IMR-90 (cell line): ENCODE data around the gene MR1. TPM values are rescaled to one million over a fixed set of nuclear protein-coding genes. Genes with fewer than 3 reads are reported as not detected.

Experiments used
- ATAC-seq: fragments of 200-7000 bp; cut with Tn5 transposase; 2 replicates; pipeline ENCODE4 v1.9.1; 2020; ENCODE audit warnings: low read depth, mild to moderate bottlenecking, moderate library complexity
- BruUV-seq: library from RNA; stranded (reverse); fragments of 400-500 nt; replicated peaks from 2 replicates; lab custom pipeline; 2021; lab: Mats Ljungman, UMichigan
- CTCF ChIA-PET: fragments of 300-600 bp; formaldehyde crosslinking; extraction: SDS; loops from one replicate; lab custom pipeline; 2021; ENCODE audit warnings: antibody characterized with exemption; lab: Yijun Ruan, JAX
- POLR2A ChIA-PET: fragments of 300-600 bp; sonication (Branson Sonifier 250); formaldehyde crosslinking; loops from one replicate; lab custom pipeline; 2022; ENCODE audit warnings: antibody characterized with exemption; ENCODE audit not compliant: unreplicated experiment; lab: Charles Lee
- DNase-seq: peaks from one replicate; pipeline ENCODE4 v3.0.0; 2013
- H2AFZ ChIP-seq: replicated peaks from 2 replicates; pipeline ENCODE3; 2013; ENCODE audit warnings: low read length, mild to moderate bottlenecking; ENCODE audit not compliant: poor library complexity
- H2AK5ac ChIP-seq: 2 replicates; pipeline ENCODE4 v1.6.1; 2013; ENCODE audit warnings: low read depth, low read length, inconsistent platforms
- H2AK9ac ChIP-seq: replicated peaks from 2 replicates; pipeline ENCODE3; 2013; ENCODE audit warnings: mild to moderate bottlenecking, low read depth, low read length, moderate library complexity; ENCODE audit not compliant: poor library complexity
- H2BK120ac ChIP-seq: 2 replicates; pipeline ENCODE4 v1.6.1; 2013; ENCODE audit warnings: low read depth, low read length, inconsistent platforms
- H2BK15ac ChIP-seq: 3 replicates; pipeline ENCODE4 v1.6.1; 2013; ENCODE audit warnings: low read depth, low read length, inconsistent platforms
- H2BK20ac ChIP-seq: 2 replicates; pipeline ENCODE4 v1.6.1; 2013; ENCODE audit warnings: low read depth, mild to moderate bottlenecking, inconsistent platforms, low read length, moderate library complexity
- H2BK5ac ChIP-seq: 2 replicates; pipeline ENCODE4 v1.6.1; 2013; ENCODE audit warnings: mild to moderate bottlenecking, low read depth, low read length, inconsistent platforms; ENCODE audit not compliant: poor library complexity, severe bottlenecking
- H3K14ac ChIP-seq: replicated peaks from 2 replicates; pipeline ENCODE4 v1.6.1; 2013; ENCODE audit warnings: low read depth, low read length, inconsistent platforms
- H3K18ac ChIP-seq: 2 replicates; pipeline ENCODE4 v1.6.1; 2013; ENCODE audit warnings: low read depth, low read length, control low read depth
- H3K23ac ChIP-seq: 2 replicates; pipeline ENCODE4 v1.6.1; 2013; ENCODE audit warnings: low read depth, low read length, inconsistent platforms
- H3K27ac ChIP-seq: 2 replicates; pipeline ENCODE4 v1.5.1; 2013; ENCODE audit warnings: mild to moderate bottlenecking, control low read depth, low read length; ENCODE audit not compliant: insufficient read depth
- H3K27me3 ChIP-seq: 2 replicates; pipeline ENCODE4 v1.6.1; 2013; ENCODE audit warnings: low read length; ENCODE audit not compliant: control insufficient read depth, insufficient read depth
- H3K36me3 ChIP-seq: 2 replicates; pipeline ENCODE4 v1.6.1; 2013; ENCODE audit warnings: low read length, mixed read lengths; ENCODE audit not compliant: control insufficient read depth, insufficient read depth
- H3K4ac ChIP-seq: 2 replicates; pipeline ENCODE4 v1.6.1; 2013; ENCODE audit warnings: low read depth, low read length, inconsistent platforms
- H3K4me1 ChIP-seq: 2 replicates; pipeline ENCODE4 v1.6.1; 2013; ENCODE audit warnings: low read length, mixed read lengths; ENCODE audit not compliant: control insufficient read depth, insufficient read depth
- H3K4me2 ChIP-seq: 2 replicates; pipeline ENCODE4 v1.6.1; 2013; ENCODE audit warnings: low read depth, mild to moderate bottlenecking, control low read depth, low read length, moderate library complexity
- H3K4me3 ChIP-seq: 2 replicates; pipeline ENCODE4 v1.5.1; 2013; ENCODE audit warnings: low read depth, mild to moderate bottlenecking, control low read depth, low read length, moderate library complexity; ENCODE audit not compliant: insufficient read depth
- H3K56ac ChIP-seq: 2 replicates; pipeline ENCODE4 v1.6.1; 2013; ENCODE audit warnings: low read length, inconsistent platforms; ENCODE audit not compliant: insufficient read depth; ENCODE audit errors: extremely low read depth
- H3K79me1 ChIP-seq, 2 experiments: 2 replicates each; pipeline ENCODE4 v1.6.1; 2013; ENCODE audit warnings: low read length in 2 of 2, inconsistent platforms in 1 of 2, low read depth in 1 of 2
- H3K9ac ChIP-seq: 2 replicates; pipeline ENCODE4 v1.6.1; 2013; ENCODE audit warnings: low read depth, low read length, control low read depth
- H3K9me1 ChIP-seq: 2 replicates; pipeline ENCODE4 v1.6.1; 2013; ENCODE audit warnings: low read length, inconsistent platforms; ENCODE audit not compliant: insufficient read depth
- H3K9me3 ChIP-seq: 2 replicates; pipeline ENCODE4 v1.6.1; 2013; ENCODE audit warnings: low read length; ENCODE audit not compliant: control insufficient read depth, insufficient read depth
- H4K20me1 ChIP-seq: 2 replicates; pipeline ENCODE4 v1.6.1; 2013; ENCODE audit warnings: low read length, inconsistent platforms; ENCODE audit not compliant: insufficient read depth
- H4K5ac ChIP-seq: 2 replicates; pipeline ENCODE4 v1.6.1; 2013; ENCODE audit warnings: mild to moderate bottlenecking, low read depth, low read length, control low read depth
- H4K8ac ChIP-seq, 2 experiments: 2 replicates each; pipeline ENCODE4 v1.6.1; 2013; ENCODE audit warnings: low read depth in 2 of 2, low read length in 2 of 2, control low read depth in 1 of 2, inconsistent platforms in 1 of 2
- H4K91ac ChIP-seq: 2 replicates; pipeline ENCODE4 v1.6.1; 2013; ENCODE audit warnings: low read depth, low read length, inconsistent platforms; ENCODE audit not compliant: insufficient read depth
- MAFK ChIP-seq: IDR thresholded peaks from 2 replicates; pipeline ENCODE4 v1.6.1; 2012; ENCODE audit warnings: low read depth, low read length, improper control_type of control experiment
- MXI1 ChIP-seq: IDR thresholded peaks from 2 replicates; pipeline ENCODE4 v1.6.1; 2012; ENCODE audit warnings: low read depth, mild to moderate bottlenecking, low read length, moderate library complexity, borderline replicate concordance
- RCOR1 ChIP-seq: IDR thresholded peaks from 2 replicates; pipeline ENCODE4 v1.6.1; 2012; ENCODE audit warnings: mild to moderate bottlenecking, low read length, improper control_type of control experiment; ENCODE audit not compliant: insufficient replicate concordance
- WGBS, 2 experiments: methylation state at CpG; one replicate each; pipeline versions ENCODE4 v1.1.5 to v1.1.7; 2013; ENCODE audit warnings: missing lambda C conversion rate in 2 of 2; ENCODE audit not compliant: insufficient read length in 1 of 2; ENCODE audit errors: extremely low coverage in 2 of 2; 5-methylcytosine and 5-hydroxymethylcytosine counted together
- dilution Hi-C: fragments of 300-500 bp; cut with HindIII; formaldehyde crosslinking; loops from one replicate; pipeline ENCODE4 v1.14.3; 2018; ENCODE audit warnings: low sequenced_read_pairs; ENCODE audit not compliant: unreplicated experiment
- in situ Hi-C: fragments of 300-500 bp; cut with MboI; formaldehyde crosslinking; loops from 3 replicates; pipeline ENCODE4 v1.14.3; 2019; ENCODE audit warnings: low sequenced_read_pairs, inconsistent platforms, mixed read lengths
- intact Hi-C: fragments of 100-400 bp; cut with micrococcal nuclease; formaldehyde crosslinking; loops from 2 replicates; pipeline ENCODE4 v1.10.0; 2022
- polyA plus RNA-seq, 3 experiments: library from polyadenylated mRNA; depleted of rRNA; stranded (reverse); fragments of >200 nt; gene quantifications; 2 replicates each; pipeline ENCODE4 v1.2.3, GENCODE V29; 2012; ENCODE audit warnings: low replicate concordance in 1 of 3
- total RNA-seq: library from RNA; depleted of rRNA; stranded (reverse); fragments of >200 nt; gene quantifications from 2 replicates; pipeline ENCODE4 v1.2.3, GENCODE V29; 2012
- TF ChIP-seq, protein P1 (sequence below): conservative IDR thresholded peaks from 2 replicates; pipeline ENCODE4 v1.5.1; 2012; ENCODE audit warnings: mild to moderate bottlenecking, low read depth, low read length, improper control_type of control experiment
- TF ChIP-seq, protein P2 (sequence below): fragments of 150-350 bp; IDR thresholded peaks from 2 replicates; pipeline ENCODE4 v1.6.1; 2016; ENCODE audit warnings: low read depth, mild to moderate bottlenecking, low read length, moderate library complexity, borderline replicate concordance

The MR1 gene
- total and polyA plus RNA-seq, 2 of the 4 experiments (the other 2 are of a cell fraction) = 6.0 to 6.1 TPM

DNA sequence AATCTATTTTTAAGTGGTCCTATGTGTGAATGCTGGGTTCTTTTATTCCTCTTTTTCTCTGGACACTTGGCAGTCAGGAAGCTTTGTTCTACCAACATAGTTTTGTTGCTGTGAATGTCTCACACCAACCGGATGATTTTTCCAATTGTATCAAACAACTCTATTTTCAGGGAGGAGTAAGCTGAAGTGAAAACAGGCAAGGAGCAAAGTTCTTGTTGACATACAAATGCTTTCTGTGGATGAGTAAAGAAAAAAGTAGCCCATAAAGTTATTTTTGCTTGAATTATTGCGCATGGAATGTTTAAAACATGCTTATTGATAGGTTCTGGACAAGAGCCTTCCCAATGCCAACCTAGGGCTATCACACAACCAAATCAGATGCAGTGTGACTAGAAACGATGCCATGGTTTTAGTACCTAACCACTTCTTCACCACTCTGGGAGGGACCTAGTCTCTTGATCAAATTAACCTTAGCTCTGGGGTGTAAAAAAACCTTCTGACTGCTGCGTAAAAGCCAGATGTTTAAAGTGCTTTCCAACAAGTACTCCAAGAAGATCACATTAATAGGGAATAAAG lies 59.2 kb downstream of the MR1 start (continued):
- TF ChIP-seq RCOR1 = no peak

GRCh38 chr1:181094416-181095212 lies 60.8 kb downstream of the MR1 start:
- Histone ChIP-seq H3K4me1 (peaks cover 25% of the 10 kb centered on the region), H3K18ac (no peak overlapping the region), H3K9ac (peak overlapping the region; percentile 11; the same call in 1 of the 2 replicates), H3K27ac (peak overlapping the region; percentile 56; the same call in 1 of the 2 replicates), H3K56ac (no peak overlapping the region), H2AFZ (no peak overlapping the region), H3K4ac (peak overlapping the region; percentile 81), H2BK120ac (peak overlapping the region; percentile 85; the same call in 1 of the 2 replicates), H2BK5ac (peak overlapping the region; percentile 55), H3K9me3 (no peaks in the 10 kb centered on the region), H3K27me3 (no peaks in the 10 kb centered on the region), H3K14ac (0 out of 2 replicates have a peak overlapping the region, but pooled peaks have one; percentile 53), H3K36me3 (peaks cover 3% of the 10 kb centered on the region; the same call in 1 of the 2 replicates), H4K20me1 (peaks cover 53% of the 10 kb centered on the region), H2BK15ac (0 out of 3 replicates have a peak overlapping the region, but pooled peaks have one; percentile 0), H2AK9ac (no peak overlapping the region), H3K4me3 (no peak overlapping the region), H2BK20ac (no peak overlapping the region), H3K9me1 (peaks cover 13% of the 10 kb centered on the region; the same call in 1 of the 2 replicates), H3K4me2 (peak overlapping the region; percentile 20; the same call in 1 of the 2 replicates), H2AK5ac (peak overlapping the region; percentile 63; the same call in 1 of the 2 replicates), H3K79me1 (peaks cover 8 to 44% of the 10 kb centered on the region in 2 experiments; a peak in 3 of 4 replicates), H4K91ac (peak overlapping the region; percentile 20; the same call in 1 of the 2 replicates), H3K23ac (no peak overlapping the region), H4K5ac (no peak overlapping the region), H4K8ac (peak overlapping the region in 1 of 2 experiments; percentile 51; a peak in 2 of 4 replicates)
- in situ Hi-C loops (loop anchor here (5.0 kb wide), 1 partner anchor 43 kb away; no protein-coding TSS in a partner anchor), dilution Hi-C loops (no loop called here), intact Hi-C loops (loop anchor here (5.0 kb wide), 2 partner anchors 72 to 212 kb away; partner anchors contain the start of gene STX6)
- POLR2A ChIA-PET = interaction anchor here (0.6 to 1.0 kb wide), 4 partner anchors 10 to 47 kb away, joined by 3 to 6 read pairs (median 4); no protein-coding TSS in a partner anchor
- ATAC-seq (peak; percentile 75), DNase-seq (peak; percentile 91)
- BruUV-seq = no TSS peak
- no CpG with 5 or more reads among the region's 7 CpGs for WGBS, 2 experiments
- CTCF ChIA-PET = interaction anchor here (0.7 to 1.7 kb wide), 2 partner anchors 47 to 579 kb away, joined by 3 to 8 read pairs; no protein-coding TSS in a partner anchor
- TF ChIP-seq, protein P1, sequence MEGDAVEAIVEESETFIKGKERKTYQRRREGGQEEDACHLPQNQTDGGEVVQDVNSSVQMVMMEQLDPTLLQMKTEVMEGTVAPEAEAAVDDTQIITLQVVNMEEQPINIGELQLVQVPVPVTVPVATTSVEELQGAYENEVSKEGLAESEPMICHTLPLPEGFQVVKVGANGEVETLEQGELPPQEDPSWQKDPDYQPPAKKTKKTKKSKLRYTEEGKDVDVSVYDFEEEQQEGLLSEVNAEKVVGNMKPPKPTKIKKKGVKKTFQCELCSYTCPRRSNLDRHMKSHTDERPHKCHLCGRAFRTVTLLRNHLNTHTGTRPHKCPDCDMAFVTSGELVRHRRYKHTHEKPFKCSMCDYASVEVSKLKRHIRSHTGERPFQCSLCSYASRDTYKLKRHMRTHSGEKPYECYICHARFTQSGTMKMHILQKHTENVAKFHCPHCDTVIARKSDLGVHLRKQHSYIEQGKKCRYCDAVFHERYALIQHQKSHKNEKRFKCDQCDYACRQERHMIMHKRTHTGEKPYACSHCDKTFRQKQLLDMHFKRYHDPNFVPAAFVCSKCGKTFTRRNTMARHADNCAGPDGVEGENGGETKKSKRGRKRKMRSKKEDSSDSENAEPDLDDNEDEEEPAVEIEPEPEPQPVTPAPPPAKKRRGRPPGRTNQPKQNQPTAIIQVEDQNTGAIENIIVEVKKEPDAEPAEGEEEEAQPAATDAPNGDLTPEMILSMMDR = no peak
- no peak for TF ChIP-seq MXI1
- no peak for TF ChIP-seq MAFK
- TF ChIP-seq, protein P2, sequence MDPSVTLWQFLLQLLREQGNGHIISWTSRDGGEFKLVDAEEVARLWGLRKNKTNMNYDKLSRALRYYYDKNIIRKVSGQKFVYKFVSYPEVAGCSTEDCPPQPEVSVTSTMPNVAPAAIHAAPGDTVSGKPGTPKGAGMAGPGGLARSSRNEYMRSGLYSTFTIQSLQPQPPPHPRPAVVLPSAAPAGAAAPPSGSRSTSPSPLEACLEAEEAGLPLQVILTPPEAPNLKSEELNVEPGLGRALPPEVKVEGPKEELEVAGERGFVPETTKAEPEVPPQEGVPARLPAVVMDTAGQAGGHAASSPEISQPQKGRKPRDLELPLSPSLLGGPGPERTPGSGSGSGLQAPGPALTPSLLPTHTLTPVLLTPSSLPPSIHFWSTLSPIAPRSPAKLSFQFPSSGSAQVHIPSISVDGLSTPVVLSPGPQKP = peak; percentile 91
